ENCODE measurements around the gene TCFL5.

The TCFL5 gene

DNA sequence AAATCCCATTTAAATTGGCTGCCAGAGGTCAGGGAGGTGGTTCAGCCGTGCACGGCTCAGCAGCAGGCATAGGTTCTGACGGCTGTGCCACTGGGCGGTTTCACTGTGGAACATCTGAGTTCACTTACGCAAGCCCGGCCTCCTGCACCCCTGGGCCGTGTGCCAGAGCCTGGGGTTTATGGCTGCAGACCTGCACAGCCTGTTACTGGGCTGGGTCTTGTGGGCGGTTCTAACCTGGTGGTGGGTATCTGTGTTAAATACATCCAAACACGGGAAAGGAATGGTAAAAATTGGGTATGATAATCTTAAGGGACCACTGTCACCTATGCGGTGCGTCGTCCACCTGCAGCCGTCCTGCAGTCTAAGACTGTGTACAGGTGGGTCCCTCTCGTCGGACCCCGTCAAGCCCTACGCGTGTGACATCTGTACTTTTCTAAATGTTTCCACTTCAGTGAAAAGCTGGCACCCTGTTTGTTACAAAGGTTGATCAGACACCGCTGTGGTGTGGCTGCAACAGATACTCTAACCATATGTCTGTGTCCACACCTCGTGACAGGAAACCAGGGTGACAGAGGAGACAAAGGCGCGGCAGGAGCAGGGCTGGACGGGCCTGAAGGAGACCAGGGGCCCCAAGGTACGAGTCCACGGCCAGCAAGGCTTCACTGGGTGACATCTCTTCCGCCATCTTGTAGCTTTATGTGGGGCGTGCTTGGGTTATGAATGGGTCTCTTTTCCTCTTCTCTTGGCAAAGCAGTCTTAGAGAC is 23.3 kb downstream of the TCFL5 start:
- H3K4me1 ChIP-seq (ENCODE audit: control insufficient read depth, insufficient read depth, low read length): peaks cover 3% of the 10 kb centered on the region; the same call in 1 of the 2 replicates
- H3K4me3 ChIP-seq (ENCODE audit: low read depth, low read length): no peak overlapping the region
- CTCF ChIA-PET: interaction anchor here (1.4 kb wide), 1 partner anchor 171 kb away, joined by 6 read pairs; no protein-coding TSS in a partner anchor
- H3K9me3 ChIP-seq (ENCODE audit: control insufficient read depth, insufficient read depth, low read depth, low read length): no peaks in the 10 kb centered on the region
- H3K36me3 ChIP-seq (ENCODE audit: control insufficient read depth in 2 of 2, insufficient read depth in 1 of 2, low read length in 2 of 2): peaks cover 0 to 39% of the 10 kb centered on the region in 2 experiments; a peak in 1 of 3 replicates
- POLR2A ChIA-PET: no interaction called here
- no peak overlapping the region for H3K27ac ChIP-seq (ENCODE audit: extremely low read depth, low read depth, low read length)
- TF ChIP-seq ZNF664 (tag by site-specific recombination; IDR thresholded peaks at IDR 0.05): no peak
- peak; percentile 57; the same call in 1 of the 2 replicates for TF ChIP-seq ZNF600 (tag by site-specific recombination; IDR thresholded peaks at IDR 0.05)
- no peak for TF ChIP-seq ZNF521 (tag by site-specific recombination; IDR thresholded peaks at IDR 0.05)
- no peak for TF ChIP-seq MYNN (tag by site-specific recombination; IDR thresholded peaks at IDR 0.05; ENCODE audit: borderline replicate concordance)
- TF ChIP-seq BCL6B (tag by site-specific recombination; IDR thresholded peaks at IDR 0.05): no peak
- no peak for TF ChIP-seq ZNF311 (tag by site-specific recombination; IDR thresholded peaks at IDR 0.05; ENCODE audit: borderline replicate concordance)
- no peak for TF ChIP-seq PRDM2 (tag by site-specific recombination; IDR thresholded peaks at IDR 0.05; ENCODE audit: borderline replicate concordance)
- TF ChIP-seq ZNF341 (tag by site-specific recombination; IDR thresholded peaks at IDR 0.05; ENCODE audit: low read depth): peak; percentile 98
- TF ChIP-seq, protein P1, sequence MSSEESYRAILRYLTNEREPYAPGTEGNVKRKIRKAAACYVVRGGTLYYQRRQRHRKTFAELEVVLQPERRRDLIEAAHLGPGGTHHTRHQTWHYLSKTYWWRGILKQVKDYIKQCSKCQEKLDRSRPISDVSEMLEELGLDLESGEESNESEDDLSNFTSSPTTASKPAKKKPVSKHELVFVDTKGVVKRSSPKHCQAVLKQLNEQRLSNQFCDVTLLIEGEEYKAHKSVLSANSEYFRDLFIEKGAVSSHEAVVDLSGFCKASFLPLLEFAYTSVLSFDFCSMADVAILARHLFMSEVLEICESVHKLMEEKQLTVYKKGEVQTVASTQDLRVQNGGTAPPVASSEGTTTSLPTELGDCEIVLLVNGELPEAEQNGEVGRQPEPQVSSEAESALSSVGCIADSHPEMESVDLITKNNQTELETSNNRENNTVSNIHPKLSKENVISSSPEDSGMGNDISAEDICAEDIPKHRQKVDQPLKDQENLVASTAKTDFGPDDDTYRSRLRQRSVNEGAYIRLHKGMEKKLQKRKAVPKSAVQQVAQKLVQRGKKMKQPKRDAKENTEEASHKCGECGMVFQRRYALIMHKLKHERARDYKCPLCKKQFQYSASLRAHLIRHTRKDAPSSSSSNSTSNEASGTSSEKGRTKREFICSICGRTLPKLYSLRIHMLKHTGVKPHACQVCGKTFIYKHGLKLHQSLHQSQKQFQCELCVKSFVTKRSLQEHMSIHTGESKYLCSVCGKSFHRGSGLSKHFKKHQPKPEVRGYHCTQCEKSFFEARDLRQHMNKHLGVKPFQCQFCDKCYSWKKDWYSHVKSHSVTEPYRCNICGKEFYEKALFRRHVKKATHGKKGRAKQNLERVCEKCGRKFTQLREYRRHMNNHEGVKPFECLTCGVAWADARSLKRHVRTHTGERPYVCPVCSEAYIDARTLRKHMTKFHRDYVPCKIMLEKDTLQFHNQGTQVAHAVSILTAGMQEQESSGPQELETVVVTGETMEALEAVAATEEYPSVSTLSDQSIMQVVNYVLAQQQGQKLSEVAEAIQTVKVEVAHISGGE (tag by site-specific recombination; conservative IDR thresholded peaks at IDR 0.05; ENCODE audit: low read depth): no peak
- TF ChIP-seq ZNF132 (tag by site-specific recombination; IDR thresholded peaks at IDR 0.05; ENCODE audit: borderline replicate concordance): no peak
- no peak for TF ChIP-seq ATF2 (tag by site-specific recombination; IDR thresholded peaks at IDR 0.05; ENCODE audit: low read depth)
- TF ChIP-seq KLF9 (tag by site-specific recombination; IDR thresholded peaks at IDR 0.05; ENCODE audit: low read depth): no peak
- no peak for TF ChIP-seq ZFP69B (tag by site-specific recombination; IDR thresholded peaks at IDR 0.05)
- TF ChIP-seq, protein P2, sequence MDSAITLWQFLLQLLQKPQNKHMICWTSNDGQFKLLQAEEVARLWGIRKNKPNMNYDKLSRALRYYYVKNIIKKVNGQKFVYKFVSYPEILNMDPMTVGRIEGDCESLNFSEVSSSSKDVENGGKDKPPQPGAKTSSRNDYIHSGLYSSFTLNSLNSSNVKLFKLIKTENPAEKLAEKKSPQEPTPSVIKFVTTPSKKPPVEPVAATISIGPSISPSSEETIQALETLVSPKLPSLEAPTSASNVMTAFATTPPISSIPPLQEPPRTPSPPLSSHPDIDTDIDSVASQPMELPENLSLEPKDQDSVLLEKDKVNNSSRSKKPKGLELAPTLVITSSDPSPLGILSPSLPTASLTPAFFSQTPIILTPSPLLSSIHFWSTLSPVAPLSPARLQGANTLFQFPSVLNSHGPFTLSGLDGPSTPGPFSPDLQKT (IDR thresholded peaks at IDR 0.05; ENCODE audit: borderline replicate concordance, low read depth, low read length): no peak
- TF ChIP-seq ZNF138 (tag by site-specific recombination; IDR thresholded peaks at IDR 0.05; ENCODE audit: borderline replicate concordance): no peak
- TF ChIP-seq ZNF544 (tag by site-specific recombination; IDR thresholded peaks at IDR 0.05): no peak
- no peak for TF ChIP-seq IKZF3 (tag by site-specific recombination; IDR thresholded peaks at IDR 0.05)
- TF ChIP-seq ZNF362 (tag by site-specific recombination; IDR thresholded peaks at IDR 0.05): no peak
- no peak for TF ChIP-seq YY1 (tag by site-specific recombination; IDR thresholded peaks at IDR 0.05)
- TF ChIP-seq HOXC10 (CRISPR knock-in tag; IDR thresholded peaks at IDR 0.05): no peak
- TF ChIP-seq ZNF596 (tag by site-specific recombination; IDR thresholded peaks at IDR 0.05): no peak
- TF ChIP-seq SALL2 (tag by site-specific recombination; IDR thresholded peaks at IDR 0.05; ENCODE audit: borderline replicate concordance): no peak
